22Rv1 (cell line): Measurements from ENCODE around the gene TGFB2.

Experiments
- CTCF ChIP-seq: fragments of 450-650 bp; IDR thresholded peaks from 2 replicates; pipeline ENCODE4 v1.5.1; 2017; ENCODE audit warnings: mild to moderate bottlenecking
- ZFX ChIP-seq: fragments of 450-650 bp; IDR thresholded peaks from 2 replicates; pipeline ENCODE4 v1.6.1; 2017; ENCODE audit warnings: antibody characterized with exemption, borderline replicate concordance

GRCh38 chr1:218439541-218440295 lies 94.6 kb downstream of the TGFB2 start:
- no peak for TF ChIP-seq CTCF
- TF ChIP-seq ZFX = no peak
